Measurements from ENCODE around the gene TUBB.
"Not testable (repeated sequence)": the region's sequence is repeated elsewhere in the genome, so short reads cannot be mapped to it uniquely, and the experiment has no call there.

The TUBB gene

DNA sequence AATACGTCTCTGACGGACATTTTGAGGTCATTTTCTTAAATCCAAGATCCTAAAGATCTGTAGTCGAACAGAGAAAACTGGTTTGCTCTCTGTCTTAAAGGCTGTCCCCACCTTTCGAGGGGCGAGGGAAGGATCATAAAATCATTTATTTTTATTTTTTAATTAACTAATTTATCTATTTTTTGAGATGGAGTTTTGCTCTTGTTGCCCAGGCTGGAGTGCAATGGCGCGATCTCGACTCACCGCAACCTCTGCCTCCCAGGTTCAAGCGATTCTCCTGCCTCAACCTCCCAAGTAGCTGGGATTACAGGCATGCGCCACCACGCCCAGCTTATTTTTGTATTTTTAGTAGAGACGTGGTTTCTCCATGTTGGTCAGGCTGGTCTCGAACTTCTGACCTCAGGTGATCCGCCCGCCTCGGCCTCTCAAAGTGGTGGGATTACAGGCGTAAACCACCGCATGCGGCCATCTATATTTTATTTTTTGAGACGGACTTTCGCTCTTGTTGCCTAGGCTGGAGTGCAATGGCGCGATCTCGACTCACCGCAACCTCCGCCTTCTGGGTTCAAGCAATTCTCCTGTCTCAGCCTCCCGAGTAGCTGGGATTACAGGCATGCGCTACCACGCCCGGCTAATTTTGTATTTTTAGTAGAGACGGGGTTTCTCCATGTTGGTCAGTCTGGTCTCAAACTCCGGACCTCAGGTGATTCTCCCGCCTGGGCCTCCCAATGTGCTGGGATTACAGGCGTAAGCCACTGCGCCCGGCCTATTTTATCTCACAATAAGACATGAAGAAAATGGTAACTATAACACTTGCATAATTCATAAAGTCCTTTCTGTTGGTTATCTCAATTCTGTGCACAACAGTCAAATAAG, 2.1 kb upstream of the TUBB start:
- not testable (repeated sequence) for DNase-seq (ENCODE audit: low read depth in 2 of 2)

DNA sequence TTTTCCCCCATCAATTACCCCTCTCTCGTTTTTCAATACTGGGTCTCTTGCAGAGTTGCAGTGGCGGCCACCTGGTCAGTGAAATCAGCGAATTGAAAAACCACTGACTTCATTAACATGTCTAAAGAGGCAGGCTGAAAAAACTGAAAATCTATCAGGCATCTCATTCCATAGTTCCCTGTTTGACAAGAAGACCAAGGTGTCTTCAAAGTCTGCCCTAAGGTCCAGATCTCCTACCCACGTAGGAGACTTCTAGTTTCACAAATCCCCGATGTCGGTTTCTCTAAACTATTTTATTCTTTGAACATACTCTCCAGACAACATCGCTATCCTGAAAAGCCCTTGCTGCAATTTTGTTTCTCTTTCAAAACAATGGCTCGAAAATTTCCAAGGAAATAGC, 796 bp upstream of the TUBB start:
- DNase-seq (ENCODE audit: low read depth in 2 of 2) = no peak

GRCh38 chr6:30720738-30721197, 616 bp downstream of the TUBB start:
- DNase-seq (ENCODE audit: low read depth in 2 of 2) = no peak

GRCh38 chr6:30721198-30722024, 1.3 kb downstream of the TUBB start:
- DNase-seq (ENCODE audit: low read depth in 2 of 2) = peak; percentile 79 to 84

GRCh38 chr6:30722025-30722279, 1.8 kb downstream of the TUBB start:
- DNase-seq (ENCODE audit: low read depth in 2 of 2) = not testable (repeated sequence)

GRCh38 chr6:30722280-30723112, 2.3 kb downstream of the TUBB start:
- no peak for DNase-seq (ENCODE audit: low read depth in 2 of 2)

- DNase-seq (ENCODE audit: low read depth in 2 of 2) = not testable (repeated sequence)
These were observed 3.1 kb downstream of the TUBB start for GRCh38 chr6:30723159-30723842.

DNA sequence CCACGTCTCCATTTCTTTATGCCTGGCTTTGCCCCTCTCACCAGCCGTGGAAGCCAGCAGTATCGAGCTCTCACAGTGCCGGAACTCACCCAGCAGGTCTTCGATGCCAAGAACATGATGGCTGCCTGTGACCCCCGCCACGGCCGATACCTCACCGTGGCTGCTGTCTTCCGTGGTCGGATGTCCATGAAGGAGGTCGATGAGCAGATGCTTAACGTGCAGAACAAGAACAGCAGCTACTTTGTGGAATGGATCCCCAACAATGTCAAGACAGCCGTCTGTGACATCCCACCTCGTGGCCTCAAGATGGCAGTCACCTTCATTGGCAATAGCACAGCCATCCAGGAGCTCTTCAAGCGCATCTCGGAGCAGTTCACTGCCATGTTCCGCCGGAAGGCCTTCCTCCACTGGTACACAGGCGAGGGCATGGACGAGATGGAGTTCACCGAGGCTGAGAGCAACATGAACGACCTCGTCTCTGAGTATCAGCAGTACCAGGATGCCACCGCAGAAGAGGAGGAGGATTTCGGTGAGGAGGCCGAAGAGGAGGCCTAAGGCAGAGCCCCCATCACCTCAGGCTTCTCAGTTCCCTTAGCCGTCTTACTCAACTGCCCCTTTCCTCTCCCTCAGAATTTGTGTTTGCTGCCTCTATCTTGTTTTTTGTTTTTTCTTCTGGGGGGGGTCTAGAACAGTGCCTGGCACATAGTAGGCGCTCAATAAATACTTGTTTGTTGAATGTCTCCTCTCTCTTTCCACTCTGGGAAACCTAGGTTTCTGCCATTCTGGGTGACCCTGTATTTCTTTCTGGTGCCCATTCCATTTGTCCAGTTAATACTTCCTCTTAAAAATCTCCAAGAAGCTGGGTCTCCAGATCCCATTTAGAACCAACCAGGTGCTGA, 3.9 kb downstream of the TUBB start:
- not testable (repeated sequence) for DNase-seq (ENCODE audit: low read depth in 2 of 2)

GRCh38 chr6:30724906-30725667, 4.9 kb downstream of the TUBB start:
- no peak for DNase-seq (ENCODE audit: low read depth in 2 of 2)

DNA sequence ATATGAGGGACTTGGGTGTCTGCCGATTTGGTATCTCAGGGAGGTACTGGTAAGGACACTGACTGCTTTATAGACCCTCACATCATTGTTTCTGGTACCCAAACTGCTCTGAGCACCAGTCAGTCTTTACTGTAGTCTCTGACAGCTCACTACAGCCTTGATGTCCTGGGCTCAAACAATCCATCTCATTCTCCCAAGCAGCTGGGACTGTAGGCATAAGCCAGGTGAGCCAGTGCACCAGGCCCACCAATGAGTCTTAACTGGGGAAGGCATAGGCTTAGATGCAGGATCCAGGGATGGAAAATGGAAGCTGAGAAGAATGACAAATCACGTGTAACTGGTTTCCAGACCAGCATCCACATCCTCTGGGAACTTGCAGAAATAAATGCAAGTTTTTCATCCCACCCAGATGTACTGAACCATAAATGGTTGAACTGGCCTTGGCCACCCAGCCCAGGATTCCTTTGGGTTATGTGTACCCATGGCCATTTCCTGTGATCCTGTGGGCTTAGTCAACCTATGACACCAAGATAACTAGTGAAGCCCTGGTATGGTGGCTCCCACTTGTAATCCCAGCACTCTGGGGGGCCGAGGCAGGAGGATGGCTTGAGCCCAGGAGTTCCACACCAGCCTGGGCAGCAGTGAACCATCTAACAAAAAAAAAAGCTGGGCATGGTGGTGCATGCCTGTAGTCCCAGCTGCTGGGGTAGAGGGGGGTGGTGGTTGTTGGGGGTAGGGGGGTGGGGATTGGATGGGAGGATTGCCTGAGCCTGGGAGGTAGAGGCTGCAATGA, 5.8 kb downstream of the TUBB start:
- no peak for DNase-seq (ENCODE audit: low read depth in 2 of 2)

DNA sequence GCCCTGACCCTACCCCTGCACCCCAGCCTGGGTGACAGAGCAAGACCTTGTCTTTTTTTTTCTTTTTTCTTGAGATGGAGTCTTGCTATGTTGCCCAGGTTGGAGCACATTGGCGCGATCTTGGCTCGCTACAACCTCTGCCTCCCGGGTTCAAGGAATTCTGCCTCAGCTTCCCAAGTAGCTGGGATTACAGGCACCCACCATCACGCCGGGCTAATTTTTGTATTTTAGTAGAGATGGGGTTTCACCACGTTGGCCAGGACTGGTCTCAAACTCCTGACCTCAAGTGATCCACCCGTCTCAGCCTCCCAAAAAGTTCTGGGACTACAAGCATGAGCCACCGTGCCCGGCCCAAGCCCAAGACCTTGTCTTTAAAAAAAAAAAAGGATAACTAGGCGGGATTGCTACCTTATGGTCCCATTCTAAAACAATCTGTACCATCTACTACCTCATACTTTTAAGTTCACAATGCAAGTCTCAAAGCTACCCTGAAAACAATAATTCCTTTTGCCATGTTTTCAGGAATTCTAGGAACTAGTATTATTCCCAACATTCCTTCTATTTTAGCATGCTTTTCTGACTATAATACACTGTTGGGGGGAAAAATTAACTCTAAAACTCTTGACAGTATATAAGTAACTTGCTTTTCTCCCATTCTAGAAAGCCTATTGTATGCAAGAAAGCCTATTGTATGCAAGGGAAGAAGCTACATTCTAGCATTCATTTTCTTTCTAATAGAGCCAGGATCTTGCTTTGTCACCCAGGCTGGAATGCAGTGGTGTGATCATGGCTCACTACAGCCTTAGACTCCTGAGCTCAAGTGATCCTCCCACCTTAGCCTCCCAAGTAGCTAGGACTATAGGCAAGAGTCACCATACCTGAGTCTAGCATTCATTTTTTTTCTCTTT, 6.6 kb downstream of the TUBB start:
- no peak for DNase-seq (ENCODE audit: low read depth in 2 of 2)

DNA sequence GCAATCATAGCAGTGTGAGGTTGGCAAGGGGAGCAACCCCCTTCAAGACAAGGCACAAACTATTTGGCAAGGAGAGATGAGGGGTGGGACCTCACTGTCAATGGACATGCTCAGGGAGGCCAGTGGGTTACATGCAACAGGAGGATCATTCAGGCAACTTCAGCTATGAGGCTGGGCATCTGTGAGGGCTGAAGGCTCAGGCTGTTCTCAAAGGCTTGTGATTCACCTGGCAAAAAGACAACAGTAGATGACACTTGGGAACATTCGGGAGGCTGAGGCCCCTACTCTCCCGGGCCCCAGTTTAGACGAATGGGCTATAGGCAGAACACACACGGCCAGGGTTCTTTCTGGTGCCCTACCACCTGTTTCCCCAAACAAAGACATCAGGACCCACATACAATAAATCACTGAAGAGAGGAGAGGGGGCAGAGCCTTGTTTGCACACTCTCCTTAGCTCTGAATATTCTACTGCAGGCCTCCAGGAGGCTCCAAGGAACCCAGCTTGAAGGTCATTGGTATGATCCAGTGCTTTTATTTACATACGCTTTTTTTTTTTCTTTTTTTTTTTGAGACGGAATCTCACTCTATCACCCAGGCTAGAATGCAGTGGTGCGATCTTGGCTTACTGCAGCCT, 7.9 kb downstream of the TUBB start:
- no peak for DNase-seq (ENCODE audit: low read depth in 2 of 2)

- DNase-seq (ENCODE audit: low read depth in 2 of 2) = no peak
These were observed 10.7 kb downstream of the TUBB start for GRCh38 chr6:30730601-30731435.

DNA sequence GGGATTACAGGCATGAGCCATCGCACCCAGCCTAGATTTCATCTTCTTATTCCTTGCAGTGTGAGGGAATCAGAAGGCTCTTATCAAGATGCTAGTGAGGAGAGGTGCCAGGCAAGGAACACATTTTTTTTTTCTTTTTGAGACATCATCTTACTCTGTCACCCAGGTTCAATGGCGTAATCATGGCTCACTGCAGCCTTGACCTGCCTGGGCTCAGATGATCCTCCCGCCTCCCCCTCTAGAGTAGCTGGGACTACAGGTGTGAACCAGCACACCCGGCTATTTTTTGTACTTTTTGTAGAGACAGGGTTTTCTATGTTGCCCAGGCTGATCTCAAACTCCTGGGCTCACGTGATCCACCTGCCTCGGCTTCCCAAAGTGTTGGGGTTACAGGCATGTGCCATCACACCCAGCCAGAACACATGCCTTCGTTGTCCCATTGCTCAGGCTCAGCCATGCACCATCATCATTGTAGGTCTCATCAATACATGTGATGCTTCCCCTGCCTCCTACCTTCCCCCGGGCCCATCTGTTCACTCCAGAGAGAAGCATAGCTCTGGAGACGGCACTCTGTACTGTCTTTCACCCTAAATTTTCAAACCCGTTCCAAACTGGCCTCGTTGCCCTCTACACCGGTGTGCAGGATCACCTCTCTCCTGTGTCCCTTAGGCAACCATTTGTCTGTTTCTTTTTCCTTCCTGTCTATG, 12.2 kb downstream of the TUBB start:
- no peak for DNase-seq (ENCODE audit: low read depth in 2 of 2)

GRCh38 chr6:30735668-30736314, 15.6 kb downstream of the TUBB start:
- DNase-seq (ENCODE audit: low read depth in 2 of 2) = no peak
